HCT116 (cell line): Measurements from ENCODE around the gene SRSF5. TPM values are rescaled to one million over a fixed set of nuclear protein-coding genes. Genes with fewer than 3 reads are reported as not detected.

ENCODE experiments used
- ATAC-seq: fragments of 200-7000 bp; cut with Tn5 transposase; 2 replicates; pipeline ENCODE4 v1.9.1; 2020; ENCODE audit warnings: mild to moderate bottlenecking, moderate library complexity
- BruUV-seq: library from RNA; stranded (reverse); fragments of 400-500 nt; replicated peaks from 2 replicates; lab custom pipeline; 2021; lab: Mats Ljungman, UMichigan
- CTCF ChIA-PET: fragments of 300-600 bp; sonication (Branson Sonifier 250); formaldehyde crosslinking; loops from one replicate; lab custom pipeline; 2021; ENCODE audit warnings: antibody characterized with exemption; lab: Charles Lee
- POLR2A ChIA-PET: fragments of 300-600, 350-600 bp; sonication (Branson Sonifier 250); formaldehyde crosslinking; loops from one replicate; lab custom pipeline; 2021; ENCODE audit warnings: antibody characterized with exemption; lab: Charles Lee
- RAD21 ChIA-PET, 2 experiments: fragments of 300-600 bp; sonication (Branson Sonifier 250); formaldehyde crosslinking; loops; one replicate each; lab custom pipeline; 2023; ENCODE audit warnings: low total read pairs in 2 of 2; ENCODE audit not compliant: uncharacterized antibody in 2 of 2, unreplicated experiment in 2 of 2, low non-redundant PET in 1 of 2; lab: Charles Lee
- DNase-seq: peaks from one replicate; pipeline ENCODE4 v3.0.0-alpha.2; 2010; ENCODE audit warnings: low read depth, low spot score
- H2AFZ ChIP-seq: fragments of 200-600 bp; shearing (Covaris generic), sonication (generic); 2 replicates; pipeline ENCODE4 v1.6.1; 2017; ENCODE audit warnings: low read depth, mixed run types, mixed read lengths, antibody characterized with exemption, low read length; ENCODE audit not compliant: poor library complexity, severe bottlenecking
- H3K27ac ChIP-seq: 2 replicates; pipeline ENCODE4 v1.5.1; 2012; ENCODE audit warnings: low read depth, low read length
- H3K27me3 ChIP-seq: fragments of 200-600 bp; sonication (generic); 2 replicates; pipeline ENCODE4 v1.6.1; 2016; ENCODE audit warnings: mixed run types, low read length, mixed read lengths; ENCODE audit not compliant: insufficient read depth
- H3K36me3 ChIP-seq, 2 experiments: fragments of 200-500 bp in 1 of 2; fragments of 200-600 bp in 1 of 2; sonication (Bioruptor generic) in 1 of 2; sonication (generic) in 1 of 2; 2 replicates each; pipeline versions ENCODE4 v1.5.1 to v1.6.1; 2014 to 2016; ENCODE audit warnings: low read length in 2 of 2, inconsistent platforms in 1 of 2, mixed read lengths in 1 of 2, mixed run types in 1 of 2; ENCODE audit not compliant: insufficient read depth in 2 of 2, control insufficient read depth in 1 of 2
- H3K4me1 ChIP-seq, 2 experiments: fragments of 200-600 bp in 1 of 2; sonication (generic) in 1 of 2; 2 replicates each; pipeline versions ENCODE4 v1.5.1 to v1.6.1; 2012 to 2017; ENCODE audit warnings: low read length in 2 of 2, inconsistent platforms in 1 of 2, mild to moderate bottlenecking in 1 of 2, mixed read lengths in 1 of 2, mixed run types in 1 of 2, moderate library complexity in 1 of 2; ENCODE audit not compliant: insufficient read depth in 2 of 2, control insufficient read depth in 1 of 2
- H3K4me2 ChIP-seq: fragments of 200-600 bp; sonication (generic); 2 replicates; pipeline ENCODE4 v1.6.1; 2017; ENCODE audit warnings: mixed run types, low read length, mixed read lengths
- H3K4me3 ChIP-seq, 2 experiments: fragments of 200-600 bp in 1 of 2; sonication (generic) in 1 of 2; replicated peaks in 1 of 2; 2 replicates each; pipeline ENCODE4 v1.5.1; 2011 to 2016; ENCODE audit warnings: low read length in 2 of 2, control low read depth in 1 of 2, low read depth in 1 of 2, mild to moderate bottlenecking in 1 of 2, mixed read lengths in 1 of 2, mixed run types in 1 of 2
- H3K79me2 ChIP-seq: fragments of 200-600 bp; sonication (generic); 2 replicates; pipeline ENCODE4 v1.6.1; 2017; ENCODE audit warnings: mild to moderate bottlenecking, mixed run types, low read length, moderate library complexity, mixed read lengths; ENCODE audit not compliant: insufficient read depth
- H3K9ac ChIP-seq: fragments of 200-600 bp; sonication (generic); 2 replicates; pipeline ENCODE4 v1.6.1; 2016; ENCODE audit warnings: low read length, mixed read lengths
- H3K9me2 ChIP-seq: fragments of 200-600 bp; sonication (generic), shearing (Covaris generic); 2 replicates; pipeline ENCODE4 v1.6.1; 2017; ENCODE audit warnings: mixed run types, mild to moderate bottlenecking, moderate library complexity; ENCODE audit not compliant: insufficient read depth
- H3K9me3 ChIP-seq, 2 experiments: fragments of 200-500 bp in 1 of 2; fragments of 200-600 bp in 1 of 2; sonication (Bioruptor generic) in 1 of 2; sonication (generic) in 1 of 2; 2 replicates each; pipeline ENCODE4 v1.6.1; 2014 to 2017; ENCODE audit warnings: low read length in 2 of 2, mixed read lengths in 2 of 2, inconsistent platforms in 1 of 2, low read depth in 1 of 2, mild to moderate bottlenecking in 1 of 2, mixed run types in 1 of 2, moderate library complexity in 1 of 2; ENCODE audit not compliant: control insufficient read depth in 1 of 2, insufficient read depth in 1 of 2
- H4K20me1 ChIP-seq: fragments of 200-600 bp; sonication (generic), shearing (Covaris generic); 2 replicates; pipeline ENCODE4 v1.6.1; 2017; ENCODE audit warnings: mixed run types, mild to moderate bottlenecking, moderate library complexity; ENCODE audit not compliant: insufficient read depth
- CBX3 ChIP-seq: IDR thresholded peaks from 2 replicates; pipeline ENCODE4 v1.6.1; 2012; ENCODE audit warnings: low read depth
- EGR1 ChIP-seq: IDR thresholded peaks from 2 replicates; pipeline ENCODE4 v1.6.1; 2012; ENCODE audit warnings: low read depth
- JUND ChIP-seq: IDR thresholded peaks from 2 replicates; pipeline ENCODE4 v1.6.1; 2012
- POLR2A ChIP-seq: IDR thresholded peaks from 2 replicates; pipeline ENCODE4 v1.7.0; 2011; ENCODE audit warnings: borderline replicate concordance; ENCODE audit not compliant: insufficient read depth, insufficient read length; ENCODE audit errors: extremely low read depth
- SIN3A ChIP-seq: IDR thresholded peaks from 2 replicates; pipeline ENCODE4 v1.6.1; 2012; ENCODE audit warnings: low read depth
- YY1 ChIP-seq: IDR thresholded peaks from 2 replicates; pipeline ENCODE4 v1.6.1; 2011; ENCODE audit warnings: low read length, low read depth, moderate library complexity, mild to moderate bottlenecking; ENCODE audit not compliant: insufficient replicate concordance; ENCODE audit errors: extremely low read depth
- ZNF274 ChIP-seq: fragments of 200-500 bp; sonication (Bioruptor generic); IDR thresholded peaks from 2 replicates; pipeline ENCODE4 v1.6.1; 2014; ENCODE audit warnings: mild to moderate bottlenecking, low read depth, low read length, inconsistent platforms
- intact Hi-C: fragments of 100-400 bp; cut with micrococcal nuclease; formaldehyde crosslinking; loops from 2 replicates; pipeline ENCODE4 v1.10.0; 2022
- total RNA-seq: library from RNA; stranded (reverse); gene quantifications from one replicate; pipeline ENCODE4 v1.2.1, GENCODE V29; 2021; ENCODE audit not compliant: unreplicated experiment
- TF ChIP-seq, protein P1 (sequence below): IDR thresholded peaks from 2 replicates; pipeline ENCODE4 v1.6.1; 2012; ENCODE audit warnings: low read depth
- TF ChIP-seq, protein P2 (sequence below): IDR thresholded peaks from 2 replicates; pipeline ENCODE4 v1.6.1; 2011; ENCODE audit warnings: mild to moderate bottlenecking, low read length, moderate library complexity; ENCODE audit not compliant: insufficient replicate concordance; ENCODE audit errors: extremely low read depth

The SRSF5 gene
- total RNA-seq, 1 experiment from 2014 or later, result 258 TPM

- ChIA-PET POLR2A (no interaction called here), RAD21 (interaction anchor here in 1 of 2 experiments (0.7 kb wide), 1 partner anchor 301 kb away, joined by 4 read pairs; no protein-coding TSS in a partner anchor), CTCF (interaction anchor here (1.0 kb wide), 1 partner anchor 190 kb away, joined by 3 read pairs; no protein-coding TSS in a partner anchor)
- intact Hi-C loops, result no loop called here
- Histone ChIP-seq H3K4me3 (no peak overlapping the region), H3K27me3 (no peaks in the 10 kb centered on the region), H2AFZ (no peak overlapping the region), H3K36me3 (peaks cover 65 to 69% of the 10 kb centered on the region in 2 experiments), H4K20me1 (peaks cover 9% of the 10 kb centered on the region; the same call in 1 of the 2 replicates), H3K9ac (no peak overlapping the region), H3K79me2 (peaks cover 39% of the 10 kb centered on the region), H3K9me3 (no peaks in the 10 kb centered on the region), H3K9me2 (no peaks in the 10 kb centered on the region), H3K4me1 (no peaks in the 10 kb centered on the region), H3K27ac (no peak overlapping the region), H3K4me2 (no peak overlapping the region)
- ATAC-seq (no peak), DNase-seq (no peak)
- BruUV-seq, result no TSS peak
- TF ChIP-seq SIN3A (no peak), ZNF274 (no peak), EGR1 (no peak), JUND (no peak)
- TF ChIP-seq, protein P1, sequence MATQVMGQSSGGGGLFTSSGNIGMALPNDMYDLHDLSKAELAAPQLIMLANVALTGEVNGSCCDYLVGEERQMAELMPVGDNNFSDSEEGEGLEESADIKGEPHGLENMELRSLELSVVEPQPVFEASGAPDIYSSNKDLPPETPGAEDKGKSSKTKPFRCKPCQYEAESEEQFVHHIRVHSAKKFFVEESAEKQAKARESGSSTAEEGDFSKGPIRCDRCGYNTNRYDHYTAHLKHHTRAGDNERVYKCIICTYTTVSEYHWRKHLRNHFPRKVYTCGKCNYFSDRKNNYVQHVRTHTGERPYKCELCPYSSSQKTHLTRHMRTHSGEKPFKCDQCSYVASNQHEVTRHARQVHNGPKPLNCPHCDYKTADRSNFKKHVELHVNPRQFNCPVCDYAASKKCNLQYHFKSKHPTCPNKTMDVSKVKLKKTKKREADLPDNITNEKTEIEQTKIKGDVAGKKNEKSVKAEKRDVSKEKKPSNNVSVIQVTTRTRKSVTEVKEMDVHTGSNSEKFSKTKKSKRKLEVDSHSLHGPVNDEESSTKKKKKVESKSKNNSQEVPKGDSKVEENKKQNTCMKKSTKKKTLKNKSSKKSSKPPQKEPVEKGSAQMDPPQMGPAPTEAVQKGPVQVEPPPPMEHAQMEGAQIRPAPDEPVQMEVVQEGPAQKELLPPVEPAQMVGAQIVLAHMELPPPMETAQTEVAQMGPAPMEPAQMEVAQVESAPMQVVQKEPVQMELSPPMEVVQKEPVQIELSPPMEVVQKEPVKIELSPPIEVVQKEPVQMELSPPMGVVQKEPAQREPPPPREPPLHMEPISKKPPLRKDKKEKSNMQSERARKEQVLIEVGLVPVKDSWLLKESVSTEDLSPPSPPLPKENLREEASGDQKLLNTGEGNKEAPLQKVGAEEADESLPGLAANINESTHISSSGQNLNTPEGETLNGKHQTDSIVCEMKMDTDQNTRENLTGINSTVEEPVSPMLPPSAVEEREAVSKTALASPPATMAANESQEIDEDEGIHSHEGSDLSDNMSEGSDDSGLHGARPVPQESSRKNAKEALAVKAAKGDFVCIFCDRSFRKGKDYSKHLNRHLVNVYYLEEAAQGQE, result no peak
Measured at GRCh38 chr14:69775012-69775411, 8.1 kb downstream of the SRSF5 start.

- no peak overlapping the region for H3K27ac ChIP-seq
- intact Hi-C loops, result no loop called here
- H3K36me3 ChIP-seq, result peaks cover 45 to 49% of the 10 kb centered on the region in 2 experiments
- RAD21 ChIA-PET, result no interaction called here
- no peak overlapping the region for H3K9ac ChIP-seq
- peaks cover 19% of the 10 kb centered on the region; the same call in 1 of the 2 replicates for H3K79me2 ChIP-seq
- no peaks in the 10 kb centered on the region for H3K4me1 ChIP-seq
- CTCF ChIA-PET, result no interaction called here
- no peak overlapping the region for H3K4me2 ChIP-seq
- POLR2A ChIA-PET, result interaction anchor here (1.0 kb wide), 1 partner anchor 57 kb away, joined by 3 read pairs; no protein-coding TSS in a partner anchor
- DNase-seq (no peak), ATAC-seq (no peak)
- no peaks in the 10 kb centered on the region; the same call in 1 of the 2 replicates for H4K20me1 ChIP-seq
- no peak overlapping the region for H3K4me3 ChIP-seq
- no peaks in the 10 kb centered on the region for H3K9me3 ChIP-seq
- BruUV-seq, result no TSS peak
- no peak overlapping the region for H2AFZ ChIP-seq
- H3K27me3 ChIP-seq, result no peaks in the 10 kb centered on the region
- no peaks in the 10 kb centered on the region for H3K9me2 ChIP-seq
- TF ChIP-seq, protein P1, result no peak
- no peak for TF ChIP-seq CBX3
- no peak for TF ChIP-seq YY1
- TF ChIP-seq, protein P2, sequence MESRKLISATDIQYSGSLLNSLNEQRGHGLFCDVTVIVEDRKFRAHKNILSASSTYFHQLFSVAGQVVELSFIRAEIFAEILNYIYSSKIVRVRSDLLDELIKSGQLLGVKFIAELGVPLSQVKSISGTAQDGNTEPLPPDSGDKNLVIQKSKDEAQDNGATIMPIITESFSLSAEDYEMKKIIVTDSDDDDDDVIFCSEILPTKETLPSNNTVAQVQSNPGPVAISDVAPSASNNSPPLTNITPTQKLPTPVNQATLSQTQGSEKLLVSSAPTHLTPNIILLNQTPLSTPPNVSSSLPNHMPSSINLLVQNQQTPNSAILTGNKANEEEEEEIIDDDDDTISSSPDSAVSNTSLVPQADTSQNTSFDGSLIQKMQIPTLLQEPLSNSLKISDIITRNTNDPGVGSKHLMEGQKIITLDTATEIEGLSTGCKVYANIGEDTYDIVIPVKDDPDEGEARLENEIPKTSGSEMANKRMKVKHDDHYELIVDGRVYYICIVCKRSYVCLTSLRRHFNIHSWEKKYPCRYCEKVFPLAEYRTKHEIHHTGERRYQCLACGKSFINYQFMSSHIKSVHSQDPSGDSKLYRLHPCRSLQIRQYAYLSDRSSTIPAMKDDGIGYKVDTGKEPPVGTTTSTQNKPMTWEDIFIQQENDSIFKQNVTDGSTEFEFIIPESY, result no peak
- no peak for TF ChIP-seq POLR2A
Measured at GRCh38 chr14:69776875-69777453, 10.0 kb downstream of the SRSF5 start.
